ENCODE data around the gene FAM83B.
"Not testable (repeated sequence)": the region's sequence is repeated elsewhere in the genome, so short reads cannot be mapped to it uniquely, and the experiment has no call there.

The FAM83B gene, protein sequence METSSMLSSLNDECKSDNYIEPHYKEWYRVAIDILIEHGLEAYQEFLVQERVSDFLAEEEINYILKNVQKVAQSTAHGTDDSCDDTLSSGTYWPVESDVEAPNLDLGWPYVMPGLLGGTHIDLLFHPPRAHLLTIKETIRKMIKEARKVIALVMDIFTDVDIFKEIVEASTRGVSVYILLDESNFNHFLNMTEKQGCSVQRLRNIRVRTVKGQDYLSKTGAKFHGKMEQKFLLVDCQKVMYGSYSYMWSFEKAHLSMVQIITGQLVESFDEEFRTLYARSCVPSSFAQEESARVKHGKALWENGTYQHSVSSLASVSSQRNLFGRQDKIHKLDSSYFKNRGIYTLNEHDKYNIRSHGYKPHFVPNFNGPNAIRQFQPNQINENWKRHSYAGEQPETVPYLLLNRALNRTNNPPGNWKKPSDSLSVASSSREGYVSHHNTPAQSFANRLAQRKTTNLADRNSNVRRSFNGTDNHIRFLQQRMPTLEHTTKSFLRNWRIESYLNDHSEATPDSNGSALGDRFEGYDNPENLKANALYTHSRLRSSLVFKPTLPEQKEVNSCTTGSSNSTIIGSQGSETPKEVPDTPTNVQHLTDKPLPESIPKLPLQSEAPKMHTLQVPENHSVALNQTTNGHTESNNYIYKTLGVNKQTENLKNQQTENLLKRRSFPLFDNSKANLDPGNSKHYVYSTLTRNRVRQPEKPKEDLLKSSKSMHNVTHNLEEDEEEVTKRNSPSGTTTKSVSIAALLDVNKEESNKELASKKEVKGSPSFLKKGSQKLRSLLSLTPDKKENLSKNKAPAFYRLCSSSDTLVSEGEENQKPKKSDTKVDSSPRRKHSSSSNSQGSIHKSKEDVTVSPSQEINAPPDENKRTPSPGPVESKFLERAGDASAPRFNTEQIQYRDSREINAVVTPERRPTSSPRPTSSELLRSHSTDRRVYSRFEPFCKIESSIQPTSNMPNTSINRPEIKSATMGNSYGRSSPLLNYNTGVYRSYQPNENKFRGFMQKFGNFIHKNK

DNA sequence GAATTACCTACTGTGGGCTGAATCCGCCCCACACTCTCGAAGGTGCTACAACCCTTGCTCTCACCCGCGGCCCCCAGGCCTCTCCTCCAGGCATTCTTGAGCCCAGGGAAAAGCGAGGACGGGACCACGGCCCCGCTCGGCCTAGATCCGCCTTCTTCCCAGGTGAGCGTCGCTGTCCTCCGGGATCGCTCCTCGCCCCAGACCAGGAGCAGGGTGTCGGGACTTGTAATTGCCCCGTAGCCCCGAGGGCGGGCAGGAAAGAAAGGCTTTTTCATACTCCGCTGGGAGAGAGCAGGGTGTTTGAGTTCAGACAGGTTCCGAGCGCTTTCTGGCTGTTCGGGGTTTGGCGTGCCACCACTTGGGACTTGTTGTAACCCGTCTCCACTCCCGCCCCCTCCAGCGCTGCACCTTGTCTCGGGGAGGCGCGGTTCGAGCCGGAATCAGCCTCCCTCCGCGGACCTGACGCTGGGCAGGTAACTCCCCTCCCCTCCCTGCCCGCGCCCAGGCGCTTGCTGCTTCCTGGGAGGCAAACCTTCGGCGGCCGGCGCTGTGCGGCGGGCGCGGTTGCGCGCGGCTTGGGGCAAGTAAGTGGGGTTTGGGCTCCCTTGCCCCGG lies at the start of gene FAM83B:
TSS of gene FAM83B (plus strand) at position 529 of the 614 bp plus-strand sequence. CDS start 23,476 bp downstream, outside the sequence.
- no peak for DNase-seq (ENCODE audit: low read depth)

DNA sequence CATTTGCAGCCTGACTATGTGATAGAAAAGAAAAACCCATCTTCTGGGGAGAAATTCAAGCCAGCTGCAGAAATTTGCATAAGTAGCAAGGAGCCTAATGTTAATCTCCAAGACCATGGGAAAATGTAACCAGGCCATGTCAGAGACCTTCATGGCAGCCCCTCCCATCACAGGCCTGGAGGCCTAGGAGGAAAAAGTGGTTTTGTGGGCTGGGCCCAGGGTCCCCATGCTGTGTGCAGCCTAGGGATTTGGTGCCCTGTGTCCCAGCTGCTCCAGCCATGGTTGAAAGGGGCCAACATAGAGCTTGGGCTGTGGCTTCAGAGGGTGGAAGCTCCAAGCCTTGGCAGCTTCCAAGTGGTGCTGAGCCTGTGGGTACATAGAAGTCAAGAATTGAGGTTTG lies 49.7 kb upstream of the FAM83B start:
- not testable (repeated sequence) for DNase-seq (ENCODE audit: low read depth)

DNA sequence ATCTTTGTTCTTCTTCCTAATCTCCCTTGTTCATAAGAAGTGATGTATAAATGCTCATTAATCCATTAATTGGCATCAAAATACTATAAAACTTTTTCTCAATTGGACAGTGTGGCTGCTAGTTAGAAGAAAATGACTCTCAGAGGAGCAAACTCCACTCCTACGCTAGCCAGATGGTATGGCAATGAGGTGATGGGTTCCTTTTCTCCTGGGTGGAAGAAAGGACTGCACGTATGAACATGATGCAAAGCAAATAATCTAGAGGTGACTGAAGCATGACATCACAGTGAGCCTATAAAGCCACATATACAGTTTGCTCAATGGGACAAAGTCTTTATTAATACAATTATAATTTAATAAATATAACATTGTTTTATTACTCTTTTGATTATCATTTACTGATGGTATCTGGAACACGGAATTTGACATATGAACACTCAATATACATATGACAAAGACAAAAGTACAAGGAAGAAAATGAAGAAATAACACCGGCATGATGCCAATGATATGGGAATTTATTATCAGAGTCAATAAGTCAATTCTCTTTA lies 46.4 kb upstream of the FAM83B start:
- no peak for DNase-seq (ENCODE audit: low read depth)

DNA sequence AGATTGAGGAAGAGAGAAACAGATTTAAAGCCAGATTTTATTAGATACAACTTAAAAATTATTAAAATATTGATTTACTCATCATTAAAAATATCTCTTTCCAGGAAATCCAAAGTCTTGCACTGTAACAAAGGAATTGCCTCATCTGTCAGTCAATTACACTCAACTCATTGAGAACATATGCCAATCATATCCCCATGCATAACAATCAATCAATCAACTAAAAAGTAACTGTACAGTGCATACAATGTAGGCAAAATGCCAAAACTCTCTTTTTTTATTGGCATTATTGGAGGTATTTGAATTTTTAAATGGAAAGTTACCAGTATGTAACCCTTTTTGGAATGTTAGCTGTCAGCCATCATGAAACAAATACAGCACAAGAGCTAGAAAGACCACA lies 45.3 kb upstream of the FAM83B start:
- DNase-seq (ENCODE audit: low read depth), result no peak

DNA sequence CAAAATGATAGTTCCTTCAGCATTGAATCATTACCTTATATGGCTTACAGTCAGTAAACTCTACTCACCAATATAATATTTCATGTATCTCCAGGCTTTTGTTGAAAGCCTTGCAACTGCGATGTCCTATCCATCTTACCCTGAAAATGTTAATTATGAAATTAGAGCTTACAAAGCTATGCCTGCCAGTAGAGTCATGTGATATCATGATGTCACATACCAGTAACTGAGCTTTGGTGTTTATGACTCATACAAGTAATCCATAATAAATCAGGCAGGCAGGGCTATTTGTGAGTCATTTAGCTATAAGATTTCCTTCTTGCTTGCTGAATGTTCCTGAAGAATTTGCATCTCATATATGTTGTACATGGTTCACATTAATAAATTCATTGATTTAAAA lies 44.9 kb upstream of the FAM83B start:
- no peak for DNase-seq (ENCODE audit: low read depth)

DNA sequence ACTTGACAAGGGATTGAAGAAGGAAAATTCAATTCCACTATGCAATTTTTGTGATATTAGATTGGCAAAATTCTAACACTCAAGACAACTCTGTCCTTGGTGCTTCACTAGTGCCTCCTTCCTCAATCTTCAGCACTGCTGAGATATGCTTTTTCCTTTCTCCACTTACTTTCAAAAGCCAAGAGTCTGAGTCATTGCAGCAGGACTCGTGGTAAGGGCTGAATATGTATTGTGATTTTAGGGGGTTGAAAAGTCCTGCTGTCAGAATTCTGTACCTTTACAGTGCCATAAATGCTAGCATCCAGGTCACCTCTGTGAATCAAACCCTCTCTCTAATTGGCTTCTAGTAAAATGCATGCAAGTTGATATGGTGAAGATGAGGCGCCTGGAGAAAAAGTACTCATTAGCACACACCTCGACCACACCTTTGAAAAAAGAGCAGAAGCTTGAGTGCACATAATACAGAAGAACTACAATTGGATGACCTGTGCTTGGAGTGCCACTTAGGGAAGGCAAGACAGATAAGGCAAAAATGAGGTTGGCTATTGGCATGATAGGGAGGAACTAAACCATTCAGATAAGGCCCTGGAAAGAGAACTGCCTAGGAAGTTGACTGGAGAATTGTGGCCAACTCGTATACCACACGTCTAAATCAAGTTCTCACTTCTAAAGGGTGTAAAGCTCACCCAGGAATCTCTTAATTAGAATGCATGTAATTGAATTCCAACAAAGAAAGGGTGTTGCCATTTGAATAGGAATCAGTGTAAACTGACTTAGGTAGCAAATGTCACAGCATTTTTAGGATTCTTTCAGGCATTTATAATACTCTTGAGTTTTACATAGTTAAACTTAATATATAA lies 43.6 kb upstream of the FAM83B start:
- no peak for DNase-seq (ENCODE audit: low read depth)

DNA sequence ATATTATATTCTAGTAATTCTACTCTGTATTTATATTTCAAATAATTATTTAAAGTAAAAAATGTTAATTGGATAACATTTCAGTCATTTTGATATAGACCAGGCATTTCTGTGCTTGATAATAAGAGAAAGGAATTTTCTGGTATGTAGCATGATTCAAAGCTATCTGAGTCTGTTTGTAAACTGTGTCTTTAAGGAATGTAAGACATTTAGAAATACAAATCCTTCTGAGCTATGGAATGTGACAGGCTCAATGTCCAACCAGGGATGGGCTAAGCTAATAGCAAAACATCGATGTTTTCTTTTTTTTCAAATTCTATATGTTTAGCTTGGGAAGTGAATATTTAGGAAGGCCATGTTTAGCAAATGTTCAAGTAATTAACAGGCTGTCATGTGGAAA lies 41.5 kb upstream of the FAM83B start:
- DNase-seq (ENCODE audit: low read depth), result no peak

DNA sequence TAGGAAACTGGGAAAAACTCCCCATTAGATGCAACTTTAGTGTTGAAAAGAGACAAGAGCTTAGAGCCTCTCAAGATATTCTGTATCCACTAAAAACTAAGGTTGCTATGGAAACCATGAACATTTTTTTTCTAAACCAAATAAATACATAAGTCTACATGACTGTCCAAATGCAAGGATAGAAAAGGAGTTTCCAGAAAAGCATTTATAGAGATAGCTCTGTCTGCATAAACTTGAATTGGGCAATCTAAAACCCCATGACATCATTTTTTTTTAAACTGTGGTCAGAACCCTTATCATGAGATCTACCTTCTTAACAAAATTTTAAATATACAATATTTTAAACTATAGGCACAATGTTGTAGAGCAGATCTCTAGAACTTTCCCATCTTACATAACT lies 36.4 kb upstream of the FAM83B start:
- no peak for DNase-seq (ENCODE audit: low read depth)

DNA sequence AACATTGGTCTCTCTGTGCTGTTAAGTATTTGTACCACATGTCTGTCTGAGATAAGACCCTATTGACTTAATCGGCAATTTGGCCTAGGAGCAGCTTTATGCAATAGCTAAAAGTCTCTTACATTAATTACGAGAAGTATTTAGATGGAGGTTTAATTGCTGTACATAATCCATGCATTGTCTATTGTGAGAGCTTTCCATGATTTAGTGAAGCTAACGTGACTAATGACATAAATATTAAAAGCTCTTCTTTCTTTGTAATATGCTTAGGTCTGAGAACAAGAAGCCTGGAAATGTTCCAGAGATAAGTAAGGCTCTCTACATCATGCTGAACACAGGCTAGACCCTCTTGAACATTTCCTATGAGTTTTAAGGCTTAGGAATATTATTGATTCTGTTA lies 32.7 kb upstream of the FAM83B start:
- DNase-seq (ENCODE audit: low read depth), result no peak

DNA sequence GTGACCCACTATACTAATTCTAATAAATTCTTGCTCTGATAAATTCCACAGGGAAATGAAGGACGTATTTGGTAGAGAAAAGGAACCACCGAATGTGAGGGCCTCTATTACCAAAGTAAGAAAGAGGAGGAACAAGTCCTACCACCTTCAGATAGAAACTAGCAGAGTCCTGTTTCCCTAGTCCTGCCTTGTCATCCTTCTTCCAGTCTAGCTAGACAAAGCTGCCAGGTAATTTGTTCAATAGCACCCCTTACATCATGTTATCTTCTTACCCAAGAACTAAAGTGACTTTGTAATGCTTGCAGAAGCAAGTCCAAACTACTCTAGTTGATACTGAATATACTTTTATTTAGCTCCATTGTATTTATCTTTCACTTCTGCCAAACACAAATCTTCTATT lies 29.3 kb upstream of the FAM83B start:
- DNase-seq (ENCODE audit: low read depth), result no peak

DNA sequence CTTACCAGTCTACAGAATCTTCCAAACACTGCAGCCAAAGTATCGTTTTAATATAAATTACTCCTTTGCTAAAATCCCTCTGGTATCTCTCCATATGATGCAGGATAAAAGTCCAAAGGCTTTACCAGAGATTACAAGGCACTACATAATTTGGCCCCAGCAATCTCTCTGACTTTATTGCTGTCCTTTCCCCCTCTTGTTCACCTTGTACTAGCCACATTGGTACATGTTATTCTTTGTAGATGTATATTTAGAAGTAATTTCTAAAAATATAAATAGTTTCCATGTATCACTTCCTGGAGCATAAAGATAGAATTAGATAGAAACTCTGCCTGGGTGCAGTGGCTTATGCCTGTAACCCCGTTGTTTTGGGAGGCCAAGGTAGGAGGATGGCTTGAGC lies 28.7 kb upstream of the FAM83B start:
- no peak for DNase-seq (ENCODE audit: low read depth)

DNA sequence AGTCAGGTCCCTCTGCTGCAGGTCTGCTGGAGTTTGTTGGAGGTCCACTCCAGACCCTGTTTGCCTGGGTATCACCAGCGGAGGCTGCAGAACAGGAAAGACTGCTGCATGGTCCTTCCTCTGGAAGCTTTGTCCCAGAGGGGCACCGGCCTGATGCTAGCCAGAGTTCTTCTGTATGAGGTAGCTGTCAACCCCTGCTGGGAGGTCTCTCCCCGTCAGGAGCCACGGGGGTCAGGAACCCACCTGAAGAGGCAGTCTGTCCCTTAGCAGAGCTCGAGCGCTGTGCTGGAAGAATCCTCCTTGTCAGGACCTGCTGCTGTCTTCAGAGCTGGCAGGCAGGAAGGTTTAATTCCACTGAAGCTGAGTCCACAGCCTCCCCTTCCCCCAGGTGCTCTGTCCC lies 22.3 kb upstream of the FAM83B start:
- DNase-seq (ENCODE audit: low read depth), result not testable (repeated sequence)

DNA sequence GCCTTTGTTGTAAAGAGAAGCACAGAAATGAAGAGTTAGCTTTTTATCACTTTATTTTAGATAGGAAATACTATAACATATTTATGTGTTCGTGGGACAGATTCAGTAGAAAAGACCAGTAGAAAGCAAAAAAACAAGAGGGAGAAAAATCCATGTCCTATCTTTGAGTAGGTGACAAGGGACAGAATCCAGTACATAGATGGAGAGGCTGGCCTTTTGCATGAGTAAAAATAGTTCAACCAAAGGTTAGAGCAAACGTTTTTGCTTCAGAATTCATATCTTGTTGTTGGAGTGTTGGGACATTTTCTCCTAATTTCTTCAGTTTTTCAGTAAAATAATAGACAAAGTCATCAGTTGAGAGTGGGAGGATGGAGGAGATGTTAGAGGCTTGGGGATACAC lies 19.6 kb upstream of the FAM83B start:
- DNase-seq (ENCODE audit: low read depth), result no peak

DNA sequence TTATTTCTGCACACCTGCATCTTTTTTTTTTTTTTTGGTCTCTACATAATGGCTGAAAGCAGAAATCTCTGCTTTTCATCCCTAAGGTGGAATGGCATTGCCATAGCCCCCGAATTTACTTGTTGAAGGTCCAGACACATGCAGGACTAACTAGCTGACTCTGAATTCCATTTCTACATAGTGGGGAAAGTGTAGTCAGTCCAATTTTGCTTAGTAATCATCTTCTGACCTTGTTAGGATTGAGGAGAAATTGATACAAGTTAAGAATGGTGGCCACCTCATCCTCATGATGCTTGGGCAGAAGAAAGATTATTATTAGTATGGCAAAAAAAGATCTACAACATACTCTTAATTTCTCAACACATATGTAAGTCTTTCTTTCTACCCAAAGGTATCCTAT lies 16.4 kb upstream of the FAM83B start:
- DNase-seq (ENCODE audit: low read depth), result no peak

DNA sequence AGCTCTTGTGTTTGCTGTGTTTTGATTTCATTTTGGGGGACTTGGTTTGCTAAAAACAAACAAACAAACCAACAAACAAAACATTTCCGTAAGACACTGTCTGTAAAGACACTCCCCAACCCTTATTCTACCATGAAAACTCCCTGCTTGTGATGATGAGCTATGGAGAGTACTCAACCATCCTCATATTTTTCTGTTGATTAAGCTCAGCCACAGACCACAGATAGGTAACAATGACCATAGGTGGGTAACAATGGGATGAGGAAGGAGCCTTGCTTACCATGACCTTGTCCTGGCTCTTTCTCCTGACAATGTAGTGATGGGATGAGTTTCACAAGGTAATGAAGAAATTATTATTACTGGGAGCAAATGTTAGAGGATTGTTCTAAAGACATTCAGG lies 11.4 kb upstream of the FAM83B start:
- DNase-seq (ENCODE audit: low read depth), result no peak

DNA sequence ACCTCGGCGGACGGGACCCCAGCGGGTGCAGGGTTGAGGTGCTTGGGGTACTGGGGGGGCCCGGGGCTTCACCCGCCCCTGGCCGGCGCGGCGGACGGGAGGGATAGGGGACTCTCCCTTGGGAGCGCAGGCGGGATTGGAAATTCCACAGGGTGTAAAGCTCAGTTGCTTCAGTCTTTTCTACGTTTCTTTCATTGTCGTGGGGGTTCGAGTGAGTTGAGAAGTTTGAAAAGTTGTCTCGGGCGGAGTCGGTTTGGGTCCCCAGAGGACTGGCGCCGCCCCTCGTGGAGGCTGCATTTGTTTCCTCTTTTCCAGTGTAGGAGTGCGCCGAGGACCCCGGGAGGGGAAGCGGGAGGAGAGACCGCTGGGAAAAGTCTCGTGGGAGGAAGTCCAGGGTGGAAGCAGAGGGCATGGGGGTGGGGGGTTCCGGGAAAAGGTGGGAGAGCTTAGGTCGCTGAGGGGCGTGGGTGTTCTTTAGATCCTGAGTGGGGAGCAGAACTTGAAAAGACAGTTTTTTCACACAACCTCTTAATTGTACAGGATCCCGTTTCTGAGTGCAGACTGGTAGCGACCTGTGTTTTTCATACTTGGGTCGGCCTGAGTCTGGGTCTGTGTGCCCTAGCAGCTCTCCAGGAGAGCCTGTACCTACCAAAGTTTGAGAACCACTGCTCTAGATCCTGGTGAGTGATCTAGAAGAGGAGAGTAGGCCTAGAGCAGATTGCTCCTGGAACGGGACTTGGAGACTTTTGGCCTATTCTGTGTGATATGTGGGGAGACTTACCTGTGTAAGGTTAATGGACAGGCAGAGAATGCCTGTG lies 495 bp downstream of the FAM83B start:
- DNase-seq (ENCODE audit: low read depth), result no peak

DNA sequence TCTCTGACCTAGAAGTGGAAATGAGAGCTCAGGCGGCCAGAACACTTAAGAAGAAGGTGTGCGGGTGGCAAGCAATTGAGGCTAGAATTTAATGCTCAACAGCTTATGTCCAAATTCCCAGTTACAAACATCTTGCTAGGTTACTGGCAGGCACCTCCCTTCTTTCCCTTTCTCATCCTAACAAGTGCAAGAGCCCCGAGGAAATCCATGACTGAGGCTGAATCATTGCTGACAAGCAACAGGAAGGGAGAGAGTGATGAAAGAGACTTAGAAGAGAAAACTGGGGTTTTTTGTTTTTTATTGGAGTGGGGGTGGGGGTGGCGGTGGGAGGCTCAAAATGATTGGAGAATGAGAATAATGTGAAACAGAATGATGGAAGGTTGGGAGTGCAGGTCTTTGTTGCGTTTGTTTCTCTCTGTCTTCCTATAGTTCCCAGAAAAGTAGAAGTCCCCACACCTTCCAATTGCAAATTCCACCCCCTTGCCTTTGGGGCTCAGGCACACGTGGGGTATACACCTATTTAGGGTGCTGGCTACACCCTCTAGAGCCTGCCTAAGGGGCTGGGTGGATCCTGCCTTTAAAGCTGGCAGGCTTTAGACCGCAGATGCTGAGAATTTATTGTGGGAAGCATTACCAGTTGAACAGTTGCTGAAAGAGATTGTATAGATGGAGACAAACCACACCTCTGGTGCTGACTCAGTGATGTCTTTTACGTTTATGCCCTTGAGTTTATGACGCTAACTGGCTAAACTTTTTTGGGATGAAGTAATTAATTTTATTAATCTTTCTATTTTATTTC lies 1.4 kb downstream of the FAM83B start:
- DNase-seq (ENCODE audit: low read depth), result no peak

DNA sequence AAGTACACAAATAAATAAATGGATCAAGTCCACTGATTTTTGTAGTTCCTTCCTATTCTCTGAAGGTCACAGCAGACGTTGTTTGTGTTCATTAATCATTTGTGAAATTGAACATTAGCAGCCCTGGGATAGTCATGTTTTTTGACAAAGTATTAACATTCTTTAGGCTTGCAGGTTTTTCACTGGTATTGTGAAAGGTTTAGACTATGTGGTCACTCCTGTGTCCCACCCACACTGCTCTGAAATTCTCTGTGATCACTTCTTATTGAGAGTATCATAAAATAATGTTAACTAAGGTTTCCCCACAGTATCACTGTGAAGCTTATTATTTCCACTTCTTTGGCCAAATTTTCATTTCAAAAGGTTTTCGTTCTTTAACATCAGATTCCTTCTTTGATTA lies 3.5 kb downstream of the FAM83B start:
- DNase-seq (ENCODE audit: low read depth), result no peak

DNA sequence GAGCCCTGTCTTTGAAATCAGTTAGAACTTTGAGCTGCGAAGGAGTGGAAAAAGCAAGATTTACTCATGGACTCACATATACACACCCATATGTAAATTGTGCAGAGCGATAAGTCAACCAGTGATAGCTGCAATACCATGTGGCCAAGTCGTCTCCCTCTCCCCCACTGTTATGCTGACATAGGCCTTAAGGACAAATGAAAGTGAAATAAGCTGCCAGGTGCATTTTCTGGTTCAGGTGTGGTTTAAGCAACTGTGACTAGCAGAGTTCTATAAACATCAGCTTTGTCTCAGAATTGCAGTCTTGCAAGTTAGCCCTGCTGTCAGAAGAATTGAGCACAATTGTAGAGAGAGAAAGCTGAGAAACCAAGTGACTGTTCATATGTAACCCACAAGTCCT lies 9.6 kb downstream of the FAM83B start:
- DNase-seq (ENCODE audit: low read depth), result no peak

DNA sequence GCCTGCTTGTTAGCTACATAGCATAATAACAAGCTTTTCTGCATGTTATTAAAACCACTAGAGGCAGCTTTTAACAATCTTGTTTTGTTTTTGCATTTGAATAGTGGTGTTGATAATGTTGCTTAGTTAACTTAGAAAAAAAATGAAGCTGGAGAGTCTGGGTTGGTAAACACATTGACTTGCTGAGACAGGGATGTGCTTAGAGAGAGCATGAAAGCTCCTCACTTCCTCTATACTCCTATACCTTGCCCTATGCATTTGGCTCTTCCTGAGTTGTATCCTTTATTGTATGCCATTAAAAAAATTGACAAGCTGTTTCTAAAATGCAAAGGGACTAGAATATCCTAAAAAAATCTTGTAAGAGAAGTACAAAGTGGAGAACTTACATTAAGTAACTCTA lies 13.6 kb downstream of the FAM83B start:
- no peak for DNase-seq (ENCODE audit: low read depth)

All from activated gamma-delta T cell treated with anti-CD3 and anti-CD28 coated beads, Interleukin-2, amount 50 U/mL, for 16 hours (primary cell).